Measurements from ENCODE around the gene TEX2. TPM values are rescaled to one million over a fixed set of nuclear protein-coding genes. Genes with fewer than 3 reads are reported as not detected.

TEX2 gene
- total RNA-seq, 1 experiment from 2014 or later, result 16.7 TPM

GRCh38 chr17:64115822-64116534, 147.1 kb downstream of the TEX2 start:
- DNase-seq (ENCODE audit: low read depth), result peak; percentile 47

- no peak for DNase-seq (ENCODE audit: low read depth)
Measured at GRCh38 chr17:64115043-64115698, 147.9 kb downstream of the TEX2 start.

DNA sequence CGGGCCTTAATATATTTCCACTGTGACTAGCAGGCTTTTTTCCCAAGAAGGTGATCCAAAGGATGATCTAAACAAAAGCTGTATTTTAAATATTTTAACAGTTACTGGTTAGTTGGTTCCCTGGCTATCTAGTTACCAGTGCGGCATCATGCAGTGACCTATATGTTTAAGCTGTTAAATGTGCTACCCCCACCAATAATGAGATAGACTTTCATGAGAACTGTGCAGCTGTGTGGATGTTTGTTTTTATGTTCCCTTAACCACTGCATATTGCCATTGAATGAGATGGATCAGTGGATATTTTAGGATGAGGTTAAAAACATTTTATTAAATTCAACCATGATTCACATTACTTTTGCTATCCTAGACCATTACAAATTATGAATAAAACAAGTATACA, 150.1 kb downstream of the TEX2 start:
- DNase-seq (ENCODE audit: low read depth), result no peak

DNA sequence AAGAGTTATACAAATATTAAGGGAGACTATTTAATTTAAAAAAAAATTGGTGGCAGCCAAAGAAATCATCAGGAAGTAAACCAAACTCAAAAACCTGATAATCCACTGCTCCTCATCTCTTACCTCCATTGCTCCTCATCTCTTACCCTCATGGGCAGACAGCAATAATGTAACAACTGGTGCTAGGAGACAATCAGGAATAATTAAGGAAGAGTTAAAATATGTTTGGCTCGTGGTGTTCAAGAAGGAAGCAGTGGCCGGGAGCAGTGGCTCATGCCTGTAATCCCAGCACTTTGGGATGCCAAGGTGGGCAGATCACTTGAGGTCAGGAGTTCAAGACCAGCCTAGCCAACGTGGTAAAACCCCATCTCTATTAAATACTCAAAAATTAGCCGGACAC, 151.2 kb downstream of the TEX2 start:
- no peak for DNase-seq (ENCODE audit: low read depth)

DNA sequence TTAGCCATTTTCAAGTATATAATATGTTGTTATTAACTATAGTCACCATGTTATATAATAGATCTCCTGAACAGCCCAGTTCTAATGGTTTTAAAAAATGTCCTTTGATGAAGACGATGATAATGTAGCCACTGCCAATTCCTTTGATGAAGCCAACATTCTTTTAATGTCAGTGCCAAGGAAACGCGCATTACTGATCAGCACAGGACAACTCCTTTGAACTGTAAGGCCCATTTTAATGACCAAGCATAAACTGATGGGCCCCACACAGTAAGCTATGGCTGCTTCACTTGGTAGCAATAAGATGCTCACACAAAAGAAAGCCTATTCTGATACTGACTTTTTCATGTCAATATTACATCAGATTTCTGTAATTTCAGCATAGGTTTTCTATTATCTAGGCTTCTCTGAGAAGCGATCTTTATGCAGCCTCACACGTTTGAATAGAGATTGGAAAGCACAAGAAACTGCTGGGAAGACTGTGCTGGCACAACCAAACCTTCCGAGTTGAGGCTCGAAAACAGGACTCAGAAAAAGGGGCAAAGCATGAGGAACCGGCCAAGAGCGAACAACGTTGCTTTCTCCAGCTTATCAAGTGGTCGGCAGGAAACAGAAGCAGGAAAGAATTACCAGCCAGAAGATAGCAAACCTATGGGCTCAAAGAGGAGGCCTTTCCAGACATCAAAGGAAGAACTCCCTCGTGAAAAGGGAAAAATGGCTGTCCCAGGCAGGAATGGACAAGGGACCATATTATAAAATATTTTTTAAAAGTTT, 152.5 kb downstream of the TEX2 start:
- DNase-seq (ENCODE audit: low read depth), result no peak

- DNase-seq (ENCODE audit: low read depth), result no peak
Measured at GRCh38 chr17:64109400-64109799, 153.7 kb downstream of the TEX2 start.

DNA sequence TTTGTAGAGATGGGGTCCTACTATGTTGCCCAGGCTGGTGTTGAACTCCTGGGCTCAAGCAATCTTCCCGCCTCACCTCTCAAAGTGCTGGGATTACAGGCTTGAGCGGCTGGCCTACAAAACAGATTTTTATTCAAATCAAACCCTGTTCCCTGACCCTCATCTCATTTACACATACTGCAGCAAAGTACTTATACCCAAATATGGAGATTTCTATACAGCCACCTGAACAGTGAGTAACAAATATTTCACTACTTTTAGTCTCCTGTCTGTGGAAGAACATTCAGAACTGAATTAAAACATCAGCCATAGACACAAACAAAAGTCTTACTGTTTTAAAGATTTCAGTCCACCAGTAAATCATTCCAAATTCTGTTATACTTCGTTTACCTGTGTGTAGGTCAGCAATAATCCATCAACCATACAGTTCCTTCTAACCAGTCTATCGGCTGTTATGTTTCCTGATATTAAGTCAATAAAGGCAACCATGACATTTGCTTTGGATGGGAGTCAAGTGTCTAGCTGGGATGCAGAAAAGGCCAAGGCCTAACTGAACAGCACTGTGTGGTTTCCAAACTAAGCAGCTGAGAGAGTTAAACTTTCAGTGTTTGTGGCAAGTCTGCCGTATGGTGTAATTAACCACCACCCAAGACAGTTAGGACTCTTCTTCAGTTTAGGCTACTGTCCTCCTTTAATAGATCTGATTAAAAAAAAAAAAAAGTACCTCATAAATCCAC, 155.4 kb downstream of the TEX2 start:
- DNase-seq (ENCODE audit: low read depth), result no peak

DNA sequence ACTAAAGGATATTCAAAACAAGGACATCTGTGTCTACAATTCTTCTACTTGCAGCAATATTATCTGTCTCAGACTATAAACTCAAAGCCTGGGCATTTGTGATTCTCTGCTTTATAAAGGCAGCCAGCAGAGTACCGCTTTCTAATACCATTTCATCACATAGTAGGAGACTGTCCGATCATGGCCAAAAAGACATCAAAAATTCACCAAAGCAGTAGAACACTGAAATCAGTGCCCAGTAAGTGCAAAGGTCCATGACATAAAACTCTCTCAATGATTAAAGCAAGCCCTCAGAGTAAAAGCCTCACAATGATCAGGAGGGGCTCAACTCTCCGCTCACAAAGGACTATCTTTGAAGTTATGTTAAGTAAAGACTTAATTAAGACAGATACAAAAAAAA, 156.1 kb downstream of the TEX2 start:
- DNase-seq (ENCODE audit: low read depth), result no peak

GRCh38 chr17:64103391-64104364, 159.4 kb downstream of the TEX2 start:
- DNase-seq (ENCODE audit: low read depth), result peak; percentile 83

DNA sequence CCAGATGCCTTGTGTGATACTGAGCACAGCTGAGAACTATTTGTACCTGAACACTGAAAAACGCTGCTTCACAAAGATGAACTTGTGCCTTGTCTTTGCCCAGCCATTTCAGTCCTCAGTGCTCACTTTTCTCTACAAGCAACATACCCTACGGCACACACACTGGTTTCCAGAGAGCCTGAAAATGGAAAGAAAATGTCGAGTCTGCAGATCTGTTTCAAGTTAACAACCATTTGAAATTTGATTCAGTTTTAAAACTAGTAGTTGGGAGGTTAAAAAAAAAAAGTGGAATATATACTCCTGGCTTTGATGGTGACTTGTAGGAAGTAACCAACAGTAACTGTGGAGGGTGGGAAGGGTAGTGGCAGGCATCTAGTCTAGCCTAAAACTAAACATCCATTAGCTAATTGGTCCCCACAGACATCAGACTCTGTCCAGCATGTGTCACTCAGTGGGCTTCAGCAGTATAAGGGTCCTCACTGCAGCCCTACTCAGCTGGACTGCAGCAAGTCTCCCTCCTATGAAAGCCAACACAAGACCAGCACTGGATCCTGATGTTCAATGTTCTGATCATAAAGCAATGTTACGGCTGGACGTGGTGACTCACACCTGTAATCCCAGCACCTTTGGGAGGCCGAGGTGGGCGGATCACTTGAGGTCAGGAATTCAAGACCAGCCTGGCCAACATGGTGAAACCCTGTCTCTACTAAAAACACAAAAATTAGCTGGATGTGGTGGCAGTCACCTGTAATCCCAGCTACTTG, 160.3 kb downstream of the TEX2 start:
- no peak for DNase-seq (ENCODE audit: low read depth)

DNA sequence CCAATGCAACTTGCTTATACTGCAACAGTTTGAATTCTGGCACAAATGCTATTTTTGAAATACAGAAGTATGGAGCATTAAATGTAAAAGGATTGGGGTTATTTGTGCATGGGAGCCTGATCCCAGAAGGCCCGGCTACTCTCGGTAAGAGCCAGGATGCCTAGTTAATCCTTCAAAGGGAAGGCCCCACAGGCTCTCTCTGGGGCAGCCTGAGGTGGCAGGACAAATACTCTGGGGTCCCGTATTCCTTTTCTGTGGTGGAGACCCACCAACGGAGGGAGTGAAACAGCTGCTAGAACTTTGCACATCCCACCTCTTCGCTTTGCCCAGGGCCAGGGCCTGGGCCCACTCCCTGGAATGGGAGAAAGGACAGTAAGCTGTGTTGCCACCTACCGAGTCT, 163.5 kb downstream of the TEX2 start:
- DNase-seq (ENCODE audit: low read depth), result no peak

Other genes starting within 250 kb of the TEX2 start
- gene ICAM2, start 242.6 kb downstream of the TEX2 start, total RNA-seq (2014; rRNA removed; shearing (Covaris generic)), result not detected in 2 replicates
- 3.4 and 6.0 TPM in 2 replicates for gene ERN1, start 133.1 kb downstream of the TEX2 start, total RNA-seq (2014; rRNA removed; shearing (Covaris generic))
- 2.5 and 3.1 TPM in 2 replicates for gene PECAM1, start 127.6 kb upstream of the TEX2 start, total RNA-seq (2014; rRNA removed; shearing (Covaris generic))
- 21.6 and 23.7 TPM in 2 replicates for gene MILR1, start 185.9 kb upstream of the TEX2 start, total RNA-seq (2014; rRNA removed; shearing (Covaris generic))
- 7.7 and 8.1 TPM in 2 replicates for gene POLG2, start 233.8 kb upstream of the TEX2 start, total RNA-seq (2014; rRNA removed; shearing (Covaris generic))
- gene DDX5, start 243.0 kb upstream of the TEX2 start, total RNA-seq (2014; rRNA removed; shearing (Covaris generic)), result 182 and 183 TPM in 2 replicates
- gene CEP95, start 243.7 kb upstream of the TEX2 start, total RNA-seq (2014; rRNA removed; shearing (Covaris generic)), result 18.0 and 20.2 TPM in 2 replicates

Measured in RPMI7951 (cell line).